C4-2B (cell line): Measurements from ENCODE around the gene NDUFA13.

Experiments
- ZFX ChIP-seq: fragments of 450-650 bp; IDR thresholded peaks from 2 replicates; pipeline ENCODE4 v1.6.1; 2017
- TF ChIP-seq, protein P1 (sequence below): fragments of 450-650 bp; conservative IDR thresholded peaks from 2 replicates; pipeline ENCODE4 v1.5.1; 2017; ENCODE audit warnings: mild to moderate bottlenecking

DNA sequence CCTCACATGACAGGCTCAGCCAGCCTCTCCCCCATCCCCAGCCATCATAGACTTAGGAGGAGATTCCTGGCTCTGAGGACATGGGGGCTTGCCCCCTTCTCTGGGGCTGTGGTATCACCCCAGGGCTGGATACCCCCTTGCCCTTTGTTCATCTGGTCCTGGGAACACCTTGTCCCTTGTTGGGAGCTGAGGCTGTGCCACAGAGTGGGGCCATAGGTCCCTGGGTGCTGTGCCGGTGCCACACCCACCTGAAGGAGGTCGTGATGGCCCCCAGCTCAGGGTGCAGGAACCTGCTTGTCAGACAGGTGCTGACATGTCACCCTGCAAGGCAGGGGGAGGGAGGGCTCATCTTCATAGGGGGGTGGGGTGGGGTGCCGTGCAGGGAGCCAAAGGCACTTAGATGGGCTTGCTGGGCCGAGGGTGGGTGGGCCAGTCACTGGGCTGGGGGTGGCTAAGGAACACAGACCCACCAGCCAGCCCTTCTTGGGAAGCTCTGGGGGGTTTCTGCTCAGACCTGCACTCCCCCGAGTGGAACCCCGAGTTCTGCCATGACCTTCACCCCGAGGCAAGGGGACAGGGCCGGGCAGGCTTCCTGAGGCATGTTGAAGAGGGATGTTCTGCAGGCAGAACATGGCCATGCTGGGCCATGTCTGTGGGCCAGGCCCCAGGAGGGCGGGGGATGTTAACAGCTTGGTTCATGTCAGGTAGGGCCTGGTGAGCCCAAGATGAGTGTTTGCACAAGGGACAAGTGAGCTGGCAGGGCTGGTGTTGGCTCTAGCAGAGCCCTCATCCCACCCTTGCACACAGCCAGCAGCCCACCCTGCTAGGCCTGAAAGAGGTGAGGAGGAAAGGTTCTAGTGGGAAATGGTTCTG lies 28.7 kb upstream of the NDUFA13 start:
- TF ChIP-seq, protein P1, sequence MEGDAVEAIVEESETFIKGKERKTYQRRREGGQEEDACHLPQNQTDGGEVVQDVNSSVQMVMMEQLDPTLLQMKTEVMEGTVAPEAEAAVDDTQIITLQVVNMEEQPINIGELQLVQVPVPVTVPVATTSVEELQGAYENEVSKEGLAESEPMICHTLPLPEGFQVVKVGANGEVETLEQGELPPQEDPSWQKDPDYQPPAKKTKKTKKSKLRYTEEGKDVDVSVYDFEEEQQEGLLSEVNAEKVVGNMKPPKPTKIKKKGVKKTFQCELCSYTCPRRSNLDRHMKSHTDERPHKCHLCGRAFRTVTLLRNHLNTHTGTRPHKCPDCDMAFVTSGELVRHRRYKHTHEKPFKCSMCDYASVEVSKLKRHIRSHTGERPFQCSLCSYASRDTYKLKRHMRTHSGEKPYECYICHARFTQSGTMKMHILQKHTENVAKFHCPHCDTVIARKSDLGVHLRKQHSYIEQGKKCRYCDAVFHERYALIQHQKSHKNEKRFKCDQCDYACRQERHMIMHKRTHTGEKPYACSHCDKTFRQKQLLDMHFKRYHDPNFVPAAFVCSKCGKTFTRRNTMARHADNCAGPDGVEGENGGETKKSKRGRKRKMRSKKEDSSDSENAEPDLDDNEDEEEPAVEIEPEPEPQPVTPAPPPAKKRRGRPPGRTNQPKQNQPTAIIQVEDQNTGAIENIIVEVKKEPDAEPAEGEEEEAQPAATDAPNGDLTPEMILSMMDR: no peak
- TF ChIP-seq ZFX: no peak; the same call in 1 of the 2 replicates
